Liver (tissue), 9 donors: ENCODE measurements around the gene CTSS. TPM values are rescaled to one million over a fixed set of nuclear protein-coding genes. Genes with fewer than 3 reads are reported as not detected.

Experiments used
- DNase-seq: peaks from one replicate; pipeline ENCODE4 v3.0.0-alpha.2; 2017; ENCODE audit warnings: low spot score
- H3K27ac ChIP-seq, 2 donors: one replicate each; pipeline ENCODE4 v1.7.0; 2013; ENCODE audit warnings: inconsistent platforms in 2 of 2, low read length in 2 of 2, control low read depth in 1 of 2, low read depth in 1 of 2, mild to moderate bottlenecking in 1 of 2
- H3K27me3 ChIP-seq, 4 donors: one replicate each; pipeline versions ENCODE4 v1.6.1 to v1.7.0; 2013; ENCODE audit warnings: low read length in 3 of 4, inconsistent platforms in 1 of 4, mild to moderate bottlenecking in 1 of 4, moderate library complexity in 1 of 4; ENCODE audit not compliant: control insufficient read depth in 4 of 4, insufficient read depth in 4 of 4
- H3K36me3 ChIP-seq, 4 donors: one replicate each; pipeline versions ENCODE4 v1.6.1 to v1.7.0; 2013; ENCODE audit warnings: low read length in 3 of 4, mild to moderate bottlenecking in 3 of 4, low read depth in 1 of 4, moderate library complexity in 1 of 4; ENCODE audit not compliant: control insufficient read depth in 4 of 4, insufficient read depth in 3 of 4
- H3K4me1 ChIP-seq, 4 donors: one replicate each; pipeline versions ENCODE4 v1.6.1 to v1.7.0; 2013; ENCODE audit warnings: low read length in 3 of 4, mild to moderate bottlenecking in 3 of 4, moderate library complexity in 1 of 4; ENCODE audit not compliant: control insufficient read depth in 4 of 4, insufficient read depth in 4 of 4
- H3K4me3 ChIP-seq, 3 donors: one replicate each; pipeline versions ENCODE4 v1.6.1 to v1.7.0; 2013; ENCODE audit warnings: low read length in 3 of 3, control low read depth in 1 of 3, low read depth in 1 of 3, mild to moderate bottlenecking in 1 of 3
- H3K9ac ChIP-seq, 2 donors: one replicate each; pipeline ENCODE4 v1.7.0; 2013; ENCODE audit warnings: low read length in 2 of 2, mild to moderate bottlenecking in 2 of 2, moderate library complexity in 2 of 2, control low read depth in 1 of 2, low read depth in 1 of 2
- H3K9me3 ChIP-seq, 4 donors: one replicate each; pipeline versions ENCODE4 v1.6.1 to v1.7.0; 2013; ENCODE audit warnings: low read length in 3 of 4; ENCODE audit not compliant: control insufficient read depth in 4 of 4
- ATF3 ChIP-seq: IDR thresholded peaks from 2 replicates; pipeline ENCODE4 v1.6.1; 2016; ENCODE audit warnings: antibody characterized with exemption
- CTCF ChIP-seq: fragments of 150-350 bp; IDR thresholded peaks from 2 replicates; pipeline ENCODE4 v1.5.1; 2017; ENCODE audit warnings: improper control_type of control experiment, low read depth, low read length; ENCODE audit not compliant: missing input control
- EGR1 ChIP-seq, 2 donors: IDR thresholded peaks; 2 replicates each; pipeline ENCODE4 v1.6.1; 2016 to 2018; ENCODE audit warnings: antibody characterized with exemption in 2 of 2, low read depth in 2 of 2
- FOXA1 ChIP-seq: IDR thresholded peaks from 2 replicates; pipeline ENCODE4 v1.6.1; 2016; ENCODE audit warnings: antibody characterized with exemption
- FOXA2 ChIP-seq: IDR thresholded peaks from 2 replicates; pipeline ENCODE4 v1.6.1; 2016; ENCODE audit warnings: antibody characterized with exemption
- GABPA ChIP-seq, 2 donors: IDR thresholded peaks in 1 of 2; conservative IDR thresholded peaks in 1 of 2; 2 replicates each; pipeline ENCODE4 v1.6.1; 2016; ENCODE audit warnings: antibody characterized with exemption in 2 of 2, mild to moderate bottlenecking in 1 of 2, moderate library complexity in 1 of 2
- HNF4G ChIP-seq: IDR thresholded peaks from 2 replicates; pipeline ENCODE4 v1.6.1; 2016; ENCODE audit warnings: antibody characterized with exemption
- MAX ChIP-seq: IDR thresholded peaks from 2 replicates; pipeline ENCODE4 v1.6.1; 2016; ENCODE audit warnings: antibody characterized with exemption
- RAD21 ChIP-seq, 2 donors: IDR thresholded peaks; 2 replicates each; pipeline ENCODE4 v1.6.1; 2016; ENCODE audit warnings: antibody characterized with exemption in 2 of 2, mild to moderate bottlenecking in 2 of 2
- SP1 ChIP-seq: IDR thresholded peaks from 2 replicates; pipeline ENCODE4 v1.6.1; 2018; ENCODE audit warnings: antibody characterized with exemption, mild to moderate bottlenecking
- TAF1 ChIP-seq: conservative IDR thresholded peaks from 2 replicates; pipeline ENCODE4 v1.6.1; 2016; ENCODE audit warnings: antibody characterized with exemption, mild to moderate bottlenecking
- ZBTB33 ChIP-seq: IDR thresholded peaks from 2 replicates; pipeline ENCODE4 v1.6.1; 2016; ENCODE audit warnings: antibody characterized with exemption
- WGBS: extraction: QIAGEN DNeasy Blood & Tissue Kit; methylation state at CpG from one replicate; pipeline ENCODE4 v1.1.7; 2013; 5-methylcytosine and 5-hydroxymethylcytosine counted together
- polyA plus RNA-seq, 2 donors: library from polyadenylated mRNA; stranded (reverse) in 1 of 2; unstranded in 1 of 2; fragments of 200-250 nt in 1 of 2; fragments of >200 nt in 1 of 2; fragmentation: Nextera tagmentation in 1 of 2; extraction: Ambion mirVana in 1 of 2; gene quantifications; one replicate each; pipeline versions ENCODE4 v1.2.1 to v1.2.3, GENCODE V29; 2013 to 2015
- total RNA-seq, 2 donors: library from RNA; depleted of rRNA; stranded (reverse); fragments of >200 nt; gene quantifications; one replicate each; pipeline ENCODE4 v1.2.3, GENCODE V29; 2014
- donor health status: healthy.
- donor health status: healthy.
- donor health status: healthy.
- donor health status: healthy.
- donor health status: healthy.

The CTSS gene
- total and polyA plus RNA-seq, 4 donors = 17.3 to 122 (median 62.4) TPM

- Histone ChIP-seq H3K4me3 (no peak overlapping the region), H3K9ac (no peak overlapping the region), H3K36me3 (no peaks in the 10 kb centered on the region), H3K27me3 (no peaks in the 10 kb centered on the region), H3K4me1 (no peaks in the 10 kb centered on the region), H3K27ac (no peak overlapping the region), H3K9me3 (no peaks in the 10 kb centered on the region)
- no peak for DNase-seq
- no peak for TF ChIP-seq RAD21 (IDR thresholded peaks at IDR 0.05)
- TF ChIP-seq ATF3 = no peak
- TF ChIP-seq MAX = no peak
- TF ChIP-seq FOXA2 = no peak
- no peak for TF ChIP-seq FOXA1
- no peak for TF ChIP-seq HNF4G
- 77% methylated on average over 4 of the region's 4 CpGs for WGBS
Measured at GRCh38 chr1:150789396-150789795, 23.8 kb upstream of the CTSS start.

- Histone ChIP-seq H3K9me3 (no peaks in the 10 kb centered on the region), H3K4me1 (no peaks in the 10 kb centered on the region), H3K27ac (no peak overlapping the region), H3K9ac (no peak overlapping the region), H3K4me3 (no peak overlapping the region), H3K36me3 (no peaks in the 10 kb centered on the region), H3K27me3 (no peaks in the 10 kb centered on the region)
- TF ChIP-seq ATF3 = no peak
- TF ChIP-seq ZBTB33 = no peak
- TF ChIP-seq SP1 = no peak
- TF ChIP-seq TAF1 = no peak
- TF ChIP-seq GABPA (IDR thresholded peaks at IDR 0.05 in 1 of 2, conservative IDR thresholded peaks at IDR 0.05 in 1 of 2) = no peak
- no peak for TF ChIP-seq EGR1 (IDR thresholded peaks at IDR 0.05; ENCODE audit: low read depth in 2 of 2)
- DNase-seq = no peak
- WGBS = 95% methylated on average over 4 of the region's 4 CpGs
Measured at GRCh38 chr1:150788946-150789345, 23.4 kb upstream of the CTSS start.

GRCh38 chr1:150787455-150787854 lies 21.9 kb upstream of the CTSS start:
- DNase-seq = no peak

More at GRCh38 chr1:150787455-150787854, 21.9 kb upstream of the CTSS start:
- Histone ChIP-seq H3K9ac (no peak overlapping the region), H3K27me3 (no peaks in the 10 kb centered on the region), H3K9me3 (no peaks in the 10 kb centered on the region), H3K27ac (no peak overlapping the region), H3K4me3 (no peak overlapping the region), H3K36me3 (no peaks in the 10 kb centered on the region), H3K4me1 (no peaks in the 10 kb centered on the region)
- TF ChIP-seq EGR1 (IDR thresholded peaks at IDR 0.05; ENCODE audit: low read depth in 2 of 2) = no peak
- no peak for TF ChIP-seq SP1
- TF ChIP-seq CTCF = no peak
- no peak for TF ChIP-seq MAX
